NOMO-1 (cell line): ENCODE measurements around the gene TBC1D8.
A peak's percentile ranks its signal among the peaks of the same experiment; 100 is the strongest.

ENCODE experiments used
- DNase-seq, 2 experiments: peaks; one replicate each; lab custom pipeline; 2025; ENCODE audit not compliant: unreplicated experiment in 2 of 2; lab: John Stamatoyannopoulos, UW

The TBC1D8 gene

DNA sequence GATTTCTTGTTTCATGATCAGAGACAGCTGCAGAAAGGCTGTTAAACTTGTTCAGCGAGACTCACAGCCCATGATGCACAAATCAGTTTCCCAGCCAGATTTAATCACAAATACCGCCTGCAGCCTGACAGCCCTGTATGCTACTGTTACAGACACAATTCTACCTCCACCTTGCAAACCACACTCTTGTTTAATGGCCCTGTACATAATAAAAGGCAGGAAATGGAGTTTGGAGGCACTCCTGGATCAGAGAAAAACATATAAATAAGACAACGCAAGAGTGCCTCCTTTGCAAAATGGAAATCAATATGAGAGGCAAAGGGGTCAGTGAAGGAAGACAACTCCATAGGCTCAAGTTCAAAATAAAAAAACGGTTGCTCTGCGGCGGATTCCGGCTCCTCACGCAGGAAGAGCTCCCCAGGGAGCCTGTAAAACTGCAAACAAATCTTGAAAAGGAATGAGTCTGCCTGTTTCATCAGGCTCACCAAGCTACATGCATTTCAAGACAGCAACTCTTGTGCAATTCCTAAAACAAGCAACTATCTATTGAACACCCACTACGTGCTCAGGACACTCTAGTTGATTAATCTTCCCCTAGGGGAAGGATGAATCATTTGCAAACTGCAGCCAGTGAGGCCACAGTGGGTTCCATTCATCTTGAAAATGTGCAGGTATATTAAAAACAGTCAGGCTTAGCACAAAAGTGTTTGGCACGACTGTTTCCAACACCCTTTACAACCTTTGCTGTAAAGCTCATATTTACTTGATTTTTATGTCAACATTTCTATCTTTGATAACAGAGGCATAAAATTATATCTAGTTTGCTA, 37.5 kb downstream of the TBC1D8 start:
- DNase-seq = peak; percentile 53 to 66

DNA sequence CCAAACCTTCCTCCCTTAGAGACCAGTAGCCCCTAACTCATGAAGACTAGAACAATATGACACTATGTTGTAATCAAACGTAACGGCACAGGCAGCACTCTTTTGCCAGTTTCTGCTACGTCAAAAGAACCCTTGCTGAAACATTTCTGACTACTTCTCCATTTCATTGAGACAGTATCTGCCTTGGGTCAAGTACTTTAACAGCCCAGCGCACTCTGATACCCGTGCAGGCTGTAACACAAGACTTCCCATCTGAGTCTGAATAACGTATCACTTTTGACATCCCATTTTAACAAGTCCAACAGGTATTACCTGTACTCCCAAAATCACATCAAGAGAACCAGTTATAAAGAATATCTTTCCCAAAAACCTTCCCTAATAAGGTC, 38.4 kb downstream of the TBC1D8 start:
- DNase-seq = peak; percentile 49 to 88

DNA sequence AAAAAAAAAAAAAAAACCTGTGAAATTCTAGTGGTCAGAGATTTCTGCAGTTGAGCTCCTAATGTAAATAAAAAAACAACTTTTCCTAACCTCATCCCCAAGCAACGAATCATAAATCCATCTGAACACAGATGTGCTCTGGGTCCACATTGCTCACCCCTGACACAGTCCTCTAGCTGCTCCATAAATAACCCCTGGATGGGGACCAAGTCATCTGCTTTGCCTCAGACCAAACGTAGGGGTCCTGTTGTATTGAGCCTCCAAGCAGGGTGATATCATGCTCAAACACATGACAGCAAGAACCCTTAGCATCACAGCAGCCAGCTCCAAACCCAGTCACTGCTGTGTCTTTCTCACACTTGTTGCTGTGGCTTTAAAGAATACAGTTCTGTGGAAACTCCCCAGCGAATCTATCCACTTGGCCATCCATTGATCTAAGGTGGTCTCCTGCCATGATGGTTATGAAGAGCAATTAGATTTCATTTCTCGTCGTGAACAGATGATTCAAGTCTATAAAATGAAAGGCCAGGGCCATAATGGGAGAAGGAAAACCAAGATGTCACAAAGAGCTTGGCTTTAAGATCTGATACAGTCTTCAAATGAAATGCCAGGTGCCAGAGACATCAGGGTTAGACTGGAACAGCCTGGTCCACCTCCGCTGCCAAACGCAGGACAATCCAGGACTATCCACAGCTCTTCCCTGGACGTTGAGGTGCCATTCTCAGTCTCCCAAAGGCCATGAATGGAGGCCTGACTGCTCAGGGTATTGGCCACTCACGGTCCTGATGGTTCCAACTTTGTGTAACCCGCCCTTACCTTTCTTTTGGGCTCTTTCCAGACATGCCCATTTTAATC, 39.0 kb downstream of the TBC1D8 start:
- no peak for DNase-seq

DNA sequence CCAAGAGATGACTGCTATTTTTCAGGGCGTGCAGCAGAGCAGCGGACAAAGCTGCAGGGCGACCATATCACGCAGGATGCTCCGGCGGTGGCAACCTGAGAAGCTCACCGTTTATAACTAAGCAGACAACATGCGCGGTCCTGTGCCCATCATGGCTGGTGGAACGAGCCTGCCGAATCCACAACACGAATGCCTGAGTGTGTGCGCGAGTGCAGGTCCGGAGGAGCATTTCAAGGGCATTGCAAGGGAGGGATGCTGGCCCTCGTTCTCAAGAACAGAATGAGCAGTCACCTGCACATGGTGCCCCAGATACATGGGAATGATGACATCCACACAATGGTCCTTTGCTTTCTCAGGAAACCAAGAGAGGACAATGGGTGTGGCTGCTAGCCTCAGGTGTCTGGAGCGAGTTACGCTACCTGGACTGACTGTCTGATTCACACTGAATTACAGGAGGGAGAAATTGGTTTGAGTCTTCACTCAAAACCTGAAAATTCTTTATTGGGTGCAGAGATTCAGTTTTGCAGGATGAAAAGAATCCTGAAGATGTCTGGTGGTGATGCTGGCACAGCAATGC, 39.8 kb downstream of the TBC1D8 start:
- DNase-seq = no peak

DNA sequence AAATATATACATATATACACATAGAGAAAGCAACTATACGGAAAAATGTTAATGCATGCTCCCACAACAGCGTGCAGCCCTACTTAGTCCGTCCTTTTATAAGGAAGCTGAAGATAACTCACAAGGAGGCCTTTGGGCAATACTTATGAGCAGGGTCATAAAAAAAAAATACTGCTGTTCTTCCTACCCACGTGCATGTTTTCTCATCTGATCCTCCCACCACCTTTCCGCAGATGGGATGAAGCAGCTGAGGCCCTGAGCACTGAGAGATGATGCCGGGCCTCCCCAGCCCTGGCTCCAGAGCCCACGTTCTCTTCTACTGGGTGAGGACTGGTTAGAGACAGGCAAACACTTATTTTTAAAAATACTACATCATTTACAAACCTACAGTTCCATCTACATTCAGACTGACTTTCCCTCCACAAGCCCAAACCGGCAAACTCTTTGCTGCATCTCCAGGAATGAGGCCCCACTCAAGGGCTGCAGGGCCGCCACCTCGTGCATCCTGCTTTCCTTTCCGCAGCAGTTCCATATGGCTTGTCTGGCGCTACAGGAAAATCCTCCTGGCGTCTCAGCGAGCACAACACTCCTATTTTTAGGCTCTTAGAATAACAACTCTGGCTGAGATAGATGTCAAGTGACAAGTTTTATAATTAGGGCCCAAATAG, 41.6 kb downstream of the TBC1D8 start:
- DNase-seq = no peak

DNA sequence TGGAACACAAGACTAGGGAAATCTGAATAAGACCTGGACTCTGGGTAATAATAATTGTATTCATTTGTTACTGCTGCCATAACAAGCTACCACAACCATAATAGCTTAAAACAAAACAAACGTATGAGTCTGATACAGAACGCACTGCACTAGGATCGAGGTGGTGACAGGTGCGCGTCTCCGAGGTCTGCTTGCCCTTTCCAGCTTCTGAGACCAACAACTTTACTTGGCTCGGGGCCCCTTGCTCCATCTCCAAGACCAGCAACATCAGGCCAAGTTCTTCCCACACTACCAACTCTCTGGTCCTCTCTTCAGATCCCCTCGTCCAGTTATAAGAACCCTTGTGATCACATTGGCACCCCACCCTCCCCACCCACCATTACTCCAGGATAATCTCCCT, 42.8 kb downstream of the TBC1D8 start:
- no peak for DNase-seq

DNA sequence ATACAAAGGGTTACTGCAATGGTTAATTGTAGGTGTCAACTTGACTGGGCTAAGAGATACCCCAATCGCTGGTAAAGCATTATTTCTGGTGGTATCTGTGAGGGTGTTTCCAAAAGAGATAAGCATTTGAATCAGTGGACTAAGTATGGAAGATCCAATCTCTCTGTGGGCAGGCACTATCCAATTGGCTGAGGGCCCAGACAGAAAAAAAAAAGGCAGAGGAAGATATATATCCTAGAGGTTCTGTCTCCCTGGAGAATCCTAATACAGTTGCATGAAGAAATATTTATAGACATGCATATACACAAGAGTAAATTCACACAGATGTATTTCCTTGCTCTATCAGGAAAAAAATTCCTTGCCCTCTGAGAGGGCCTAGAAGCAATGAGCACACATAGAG, 43.9 kb downstream of the TBC1D8 start:
- no peak for DNase-seq

DNA sequence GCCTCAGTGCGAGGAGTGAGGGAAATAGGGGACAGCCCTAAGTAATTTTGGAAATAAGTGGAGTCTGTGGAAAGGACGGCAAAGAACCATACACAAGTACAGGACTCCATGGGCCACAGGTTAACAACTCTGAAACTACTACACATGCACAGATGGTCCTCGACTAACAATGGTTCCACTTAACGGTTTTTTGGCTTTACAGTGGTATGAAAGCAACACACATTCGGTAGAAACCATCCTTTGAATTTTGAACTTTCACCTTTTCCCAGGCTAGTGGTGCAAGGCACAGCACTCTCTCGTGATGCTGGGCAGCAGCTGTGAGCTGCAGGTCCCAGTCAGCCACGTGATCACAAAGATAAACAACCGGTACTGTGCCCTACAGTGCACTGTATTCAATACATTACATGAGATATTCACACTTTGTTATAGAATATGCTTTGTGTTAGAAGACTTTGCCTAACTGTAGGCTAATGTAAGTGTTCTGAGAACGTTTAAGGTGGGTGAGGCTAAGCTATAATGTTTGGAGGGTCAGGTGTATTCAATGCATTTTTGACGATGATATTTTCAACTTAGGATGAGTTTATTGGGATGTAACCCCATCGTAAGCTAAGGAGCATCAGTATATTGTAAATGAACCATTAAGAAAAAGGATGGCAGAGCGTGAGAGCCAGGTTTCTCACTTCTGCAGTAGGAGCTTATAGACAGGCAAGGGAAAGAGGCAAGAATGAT, 44.6 kb downstream of the TBC1D8 start:
- no peak for DNase-seq

DNA sequence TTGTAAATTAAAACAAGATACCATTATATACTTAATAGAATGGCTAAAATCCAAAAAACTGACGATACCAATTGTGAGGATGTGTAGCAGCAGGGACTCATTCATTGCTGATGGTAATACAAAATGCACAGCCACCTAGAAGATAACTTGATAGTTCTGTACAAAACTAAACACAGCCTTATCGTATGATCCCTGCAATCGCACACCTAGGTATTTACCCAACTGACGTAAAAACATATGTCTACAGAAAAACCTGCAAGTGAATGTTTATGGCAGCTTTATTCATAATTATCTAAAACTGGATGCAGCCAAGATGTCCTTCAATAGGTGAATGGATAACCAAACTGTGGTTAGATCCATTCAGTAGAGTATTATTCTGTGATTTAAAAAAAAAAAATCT, 45.5 kb downstream of the TBC1D8 start:
- no peak for DNase-seq

DNA sequence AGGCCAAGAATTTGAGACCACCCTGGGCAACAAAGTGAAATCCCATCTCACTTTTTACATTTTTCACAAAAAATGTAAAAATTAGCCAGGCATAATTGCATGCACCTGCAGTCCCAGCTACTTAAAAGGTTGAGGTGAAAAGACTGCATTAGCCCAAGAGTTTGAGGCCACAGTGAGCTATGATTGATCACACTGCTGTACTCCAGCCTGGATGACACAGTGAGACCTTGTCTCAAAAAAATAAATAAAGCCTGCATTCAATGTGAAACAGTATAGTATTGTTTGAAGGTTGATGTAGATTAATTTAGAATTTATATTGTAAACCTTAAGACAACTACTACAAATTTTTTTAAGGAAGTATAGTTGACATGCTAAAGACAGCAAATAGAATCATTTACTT, 53.5 kb downstream of the TBC1D8 start:
- no peak for DNase-seq

DNA sequence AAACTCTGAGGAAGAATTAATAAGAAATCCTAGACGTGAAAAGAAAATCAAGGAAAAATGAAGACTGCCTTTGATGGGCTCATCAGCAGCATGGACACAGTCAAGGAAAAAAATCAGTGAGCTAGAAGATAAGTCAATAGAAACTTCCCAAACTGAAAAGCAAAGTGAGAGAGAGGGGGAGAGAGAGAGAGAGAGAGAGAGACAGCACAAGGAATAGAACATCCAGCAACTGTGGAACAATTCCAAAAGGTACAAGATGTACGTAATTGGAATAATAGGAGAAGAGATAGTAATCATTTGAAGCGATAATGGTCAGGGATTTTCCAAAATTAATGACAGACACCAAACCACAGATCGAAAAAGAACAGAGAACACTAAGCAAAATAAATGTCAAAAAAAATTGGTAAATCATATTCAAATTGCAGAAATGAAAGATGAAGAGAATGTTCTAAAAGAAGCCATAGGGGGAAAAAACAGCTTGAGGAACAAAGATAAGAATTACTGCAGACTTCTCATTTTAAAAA, 54.5 kb downstream of the TBC1D8 start:
- no peak for DNase-seq

DNA sequence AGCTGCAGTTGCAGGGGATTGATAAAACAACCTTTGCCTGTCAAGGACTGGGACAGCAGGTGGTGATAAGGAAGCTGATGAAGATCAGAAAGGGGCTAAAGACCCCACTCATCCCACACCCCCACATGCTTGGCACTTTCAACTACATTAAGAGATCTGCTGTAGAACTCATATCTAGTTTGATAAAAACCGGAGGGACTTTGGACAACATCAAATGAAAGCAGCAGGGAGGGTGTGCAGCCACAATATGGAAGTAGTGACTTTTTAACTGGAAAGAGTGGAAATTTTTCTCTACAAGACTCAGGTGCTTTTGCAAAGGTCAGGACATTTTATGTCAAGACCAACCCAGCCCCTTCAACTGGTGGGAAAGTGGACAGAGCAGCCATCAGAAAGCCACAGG, 56.8 kb downstream of the TBC1D8 start:
- DNase-seq = no peak

DNA sequence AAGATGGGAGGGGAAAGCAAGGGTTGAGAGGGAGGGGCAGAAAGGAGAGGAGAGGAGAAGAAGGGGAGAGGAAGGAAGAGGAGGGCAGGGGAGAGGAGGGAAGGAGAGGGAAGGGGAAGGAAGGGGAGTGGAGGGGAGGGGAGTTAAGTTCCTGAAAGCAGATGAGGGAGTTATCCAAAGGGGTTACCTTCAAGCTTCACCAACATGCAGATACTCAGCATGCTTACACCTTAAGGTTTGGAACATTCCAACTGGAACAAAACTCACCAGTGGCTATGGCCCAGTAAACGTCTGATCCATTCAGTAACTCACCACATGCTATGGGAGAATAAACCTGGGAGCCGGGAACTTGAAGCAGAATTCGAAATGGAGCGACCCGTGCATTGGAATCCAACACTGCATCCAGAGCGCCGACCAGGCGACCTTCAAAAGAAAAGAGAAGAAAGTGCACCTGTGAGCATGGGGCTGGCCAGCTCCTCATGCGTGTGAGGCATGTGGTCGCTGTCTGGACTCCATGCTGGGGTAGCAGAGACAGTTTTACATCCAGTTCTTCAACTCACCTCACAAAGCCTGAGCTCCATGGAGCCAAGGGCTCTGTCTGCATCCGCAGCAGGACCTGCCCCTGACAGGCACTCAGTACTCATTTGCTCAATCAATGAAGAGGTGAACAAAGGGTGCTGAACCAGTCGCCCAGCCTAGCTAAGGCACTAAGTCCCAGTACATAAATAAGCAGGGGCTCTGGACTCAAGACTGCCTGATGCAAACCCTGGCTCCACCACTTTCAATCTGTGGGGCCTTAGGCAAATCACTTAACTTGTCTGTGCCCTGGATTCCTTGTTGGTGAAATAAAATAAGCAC, 61.0 kb downstream of the TBC1D8 start:
- DNase-seq = no peak

DNA sequence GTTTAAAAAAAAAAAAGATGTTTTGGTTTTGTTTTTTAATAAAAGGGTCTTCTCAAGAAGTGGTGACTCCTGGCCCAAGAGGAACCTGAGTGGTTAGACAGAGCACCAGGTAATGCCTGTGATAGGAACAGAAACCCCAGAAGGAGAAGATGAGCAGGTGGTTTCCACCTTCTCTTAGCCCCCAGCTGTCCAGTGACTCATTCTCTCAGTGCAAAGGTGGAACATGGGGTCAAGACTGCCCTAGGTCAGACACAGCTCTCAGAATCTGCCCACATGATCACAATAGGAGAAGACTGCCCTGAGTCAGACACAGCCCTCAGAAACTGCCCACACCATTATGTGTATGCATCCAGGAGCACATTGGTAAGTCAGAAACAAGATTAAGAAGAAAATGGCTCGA, 61.8 kb downstream of the TBC1D8 start:
- peak in 1 of 2 experiments; percentile 42 for DNase-seq

DNA sequence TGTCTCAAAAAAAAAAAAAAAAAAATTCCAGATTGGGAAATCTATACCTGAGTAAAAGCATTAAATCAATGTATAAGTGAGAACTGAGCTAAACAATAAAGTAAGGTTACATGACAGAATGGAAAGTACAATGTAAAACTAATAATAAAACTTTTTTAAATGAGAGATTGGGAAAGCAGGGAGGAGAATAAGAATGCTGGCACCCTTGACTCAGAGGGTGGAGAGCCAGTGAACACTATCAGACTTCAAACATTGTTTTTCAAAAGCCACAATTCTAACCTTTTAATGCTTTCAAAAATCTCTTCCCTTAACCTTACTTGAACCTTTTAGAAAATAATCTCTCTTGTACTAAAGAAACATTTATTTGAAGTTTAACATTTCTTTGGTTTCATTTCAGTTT, 63.5 kb downstream of the TBC1D8 start:
- no peak for DNase-seq

DNA sequence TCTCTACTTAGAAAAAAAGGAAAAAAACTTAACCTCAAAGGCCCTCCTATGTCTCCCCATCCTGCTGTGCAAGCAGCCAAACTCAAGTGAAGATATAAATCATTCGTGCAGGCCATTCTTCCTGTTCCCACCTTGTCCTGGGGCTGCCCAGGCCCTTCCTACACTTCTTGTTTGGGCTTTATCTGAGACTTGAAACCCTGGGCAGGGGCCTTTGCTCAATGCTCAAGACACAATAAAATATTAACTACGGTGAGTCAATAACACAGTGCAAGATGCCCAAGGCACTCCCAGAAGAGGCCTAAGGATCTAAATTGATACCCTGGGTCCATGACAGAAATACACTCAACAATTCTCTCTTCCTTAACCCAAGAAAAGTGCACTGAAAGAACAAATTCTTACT, 67.6 kb downstream of the TBC1D8 start:
- no peak for DNase-seq

DNA sequence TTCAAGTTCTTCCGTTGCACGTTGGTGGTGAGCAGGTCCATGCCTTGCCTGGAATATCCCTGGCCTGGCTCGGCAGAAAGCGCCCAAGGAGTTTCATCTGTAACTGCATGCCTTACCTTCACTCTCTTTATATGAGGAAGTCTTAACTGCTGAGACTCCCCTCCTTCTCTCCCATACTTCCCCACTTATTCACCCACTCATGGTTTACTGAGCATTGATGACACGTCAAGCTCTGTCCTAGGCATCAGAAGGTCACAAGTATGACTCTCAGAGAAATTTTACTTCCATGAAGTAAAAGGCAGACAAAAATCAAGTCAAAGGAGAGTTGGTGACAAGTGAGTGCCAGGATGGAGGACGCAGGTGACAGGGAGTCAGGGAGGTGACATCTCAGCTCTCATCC, 68.2 kb downstream of the TBC1D8 start:
- no peak for DNase-seq

DNA sequence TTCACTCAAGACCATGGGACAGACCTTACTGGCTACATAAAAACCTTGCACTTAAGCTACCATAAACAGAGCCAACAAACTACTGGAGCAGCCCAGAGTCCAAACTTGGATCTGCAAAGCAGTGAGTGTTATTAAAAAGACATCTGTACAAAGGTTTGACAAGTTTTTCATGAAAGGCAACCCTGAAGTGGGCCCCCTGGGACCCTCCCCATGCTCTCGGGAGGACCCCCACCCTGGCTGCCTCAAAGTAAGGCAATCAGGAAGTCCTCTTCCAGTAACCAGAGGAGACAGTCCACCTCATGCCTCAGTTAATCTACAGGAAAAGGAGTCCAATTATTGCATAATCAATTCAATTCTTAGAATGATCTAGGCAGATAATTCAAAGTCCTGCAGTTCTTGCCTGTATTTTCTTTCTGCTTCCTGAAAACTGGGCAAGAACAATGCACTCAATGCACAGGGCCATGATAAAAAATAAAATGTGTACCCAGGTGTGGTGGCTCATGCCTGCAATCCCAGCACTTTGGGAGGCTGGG, 69.7 kb downstream of the TBC1D8 start:
- no peak for DNase-seq
